ENCODE results near the gene ZFP36L1. TPM values are rescaled to one million over a fixed set of nuclear protein-coding genes. Genes with fewer than 3 reads are reported as not detected.

Gene ZFP36L1
- total and polyA plus RNA-seq, 4 donors, result 35.3 to 388 (median 175) TPM

- no peak overlapping the region for H3K27ac ChIP-seq (ENCODE audit: low read depth in 1 of 2, low read length in 2 of 2)
- ATAC-seq (ENCODE audit: low FRiP score), result no peak
- H3K4me1 ChIP-seq (ENCODE audit: control insufficient read depth in 1 of 2, insufficient read depth in 2 of 2, low read length in 2 of 2), result peaks cover 0 to 3% of the 10 kb centered on the region in 2 donors
- no peak for DNase-seq
- 98 to 99% methylated on average over 7 of the region's 7 CpGs for WGBS, 2 donors
- no peaks in the 10 kb centered on the region for H3K36me3 ChIP-seq (ENCODE audit: control insufficient read depth in 1 of 2, insufficient read depth in 2 of 2, low read length in 1 of 2)
- H3K4me3 ChIP-seq (ENCODE audit: low read length in 2 of 2), result no peak overlapping the region
- intact Hi-C loops (cut with DNase I), result no loop called here
- H3K9me3 ChIP-seq (ENCODE audit: control insufficient read depth, low read length), result no peaks in the 10 kb centered on the region
- H3K27me3 ChIP-seq (ENCODE audit: control insufficient read depth in 1 of 2, insufficient read depth in 2 of 2, low read length in 1 of 2), result no peaks in the 10 kb centered on the region
These were observed 53.2 kb downstream of the ZFP36L1 start for GRCh38 chr14:68739701-68740100.

GRCh38 chr14:68738559-68738958 lies 54.3 kb downstream of the ZFP36L1 start:
- intact Hi-C loops (cut with DNase I), result no loop called here
- no peaks in the 10 kb centered on the region for H3K27me3 ChIP-seq (ENCODE audit: control insufficient read depth in 1 of 2, insufficient read depth in 2 of 2, low read length in 1 of 2)

More at GRCh38 chr14:68738559-68738958, 54.3 kb downstream of the ZFP36L1 start:
- H3K9me3 ChIP-seq (ENCODE audit: control insufficient read depth, low read length), result no peaks in the 10 kb centered on the region
- ATAC-seq (ENCODE audit: low FRiP score) (no peak), DNase-seq (no peak)
- H3K4me3 ChIP-seq (ENCODE audit: low read length in 2 of 2), result no peak overlapping the region
- 91 to 97% methylated on average over 4 of the region's 4 CpGs for WGBS, 2 donors
- H3K27ac ChIP-seq (ENCODE audit: low read depth in 1 of 2, low read length in 2 of 2), result no peak overlapping the region
- no peaks in the 10 kb centered on the region for H3K36me3 ChIP-seq (ENCODE audit: control insufficient read depth in 1 of 2, insufficient read depth in 2 of 2, low read length in 1 of 2)
- peaks cover 0 to 3% of the 10 kb centered on the region in 2 donors for H3K4me1 ChIP-seq (ENCODE audit: control insufficient read depth in 1 of 2, insufficient read depth in 2 of 2, low read length in 2 of 2)

Other genes starting within 250 kb of the ZFP36L1 start
- 1,000 to 10,000 TPM in 1 of 2 donors, 100 to 1,000 TPM in 1; 883 to 1,590 TPM for gene ACTN1, start 186.2 kb upstream of the ZFP36L1 start, total RNA-seq
- 100 to 1,000 TPM in 1 of 2 donors, 10 to 100 TPM in 1; 82.0 to 378 TPM for gene ACTN1, start 186.2 kb upstream of the ZFP36L1 start, polyA plus RNA-seq

Data from aorta (tissue), 5 donors.